ENCODE data around the gene SYMPK. TPM values are rescaled to one million over a fixed set of nuclear protein-coding genes. Genes with fewer than 3 reads are reported as not detected.

The SYMPK gene
- polyA plus RNA-seq, 3 donors = 25.9 to 57.0 (median 36.8) TPM

GRCh38 chr19:45778010-45778661, 84.8 kb downstream of the SYMPK start:
- WGBS, 3 donors = 93 to 97% (median 95%) methylated on average over 28 of the region's 28 CpGs
- no peak overlapping the region for H3K27ac ChIP-seq (ENCODE audit: low read depth, low read length)

GRCh38 chr19:45777395-45777961, 85.5 kb downstream of the SYMPK start:
- 93 to 95% (median 95%) methylated on average over 32 to 34 of the region's 34 CpGs for WGBS, 3 donors
- H3K27ac ChIP-seq (ENCODE audit: low read depth, low read length) = no peak overlapping the region

- no peak overlapping the region for H3K27ac ChIP-seq (ENCODE audit: low read depth, low read length)
- WGBS, 3 donors = 79 to 87% (median 85%) methylated on average over 9 of the region's 9 CpGs
These were observed 88.2 kb downstream of the SYMPK start for GRCh38 chr19:45774765-45775164.

- H3K27ac ChIP-seq (ENCODE audit: low read depth, low read length) = no peak overlapping the region
- WGBS, 3 donors = 15 to 25% (median 18%) methylated on average over 2 of the region's 2 CpGs
These were observed 89.6 kb downstream of the SYMPK start for GRCh38 chr19:45773384-45773783.

- 62 to 93% (median 86%) methylated on average over 3 of the region's 3 CpGs for WGBS, 3 donors
- no peak overlapping the region for H3K27ac ChIP-seq (ENCODE audit: low read depth, low read length)
These were observed 90.0 kb downstream of the SYMPK start for GRCh38 chr19:45772912-45773311.

GRCh38 chr19:45772130-45772840, 90.7 kb downstream of the SYMPK start:
- 51 to 73% (median 58%) methylated on average over 14 of the region's 14 CpGs for WGBS, 3 donors
- H3K27ac ChIP-seq (ENCODE audit: low read depth, low read length) = no peak overlapping the region

GRCh38 chr19:45771311-45771933, 91.5 kb downstream of the SYMPK start:
- 58 to 94% (median 84%) methylated on average over 38 to 46 of the region's 46 CpGs for WGBS, 3 donors
- H3K27ac ChIP-seq (ENCODE audit: low read depth, low read length) = no peak overlapping the region

- no peak overlapping the region for H3K27ac ChIP-seq (ENCODE audit: low read depth, low read length)
- 2 to 4% (median 2%) methylated on average over 75 to 79 of the region's 79 CpGs for WGBS, 3 donors
These were observed 92.5 kb downstream of the SYMPK start for GRCh38 chr19:45770192-45771101.

- whole genome bisulfite sequencing, 3 donors = 0 to 1% (median 1%) methylated on average over 19 to 28 of the region's 28 CpGs
- no peak overlapping the region for H3K27ac ChIP-seq (ENCODE audit: low read depth, low read length)
These were observed 93.1 kb downstream of the SYMPK start for GRCh38 chr19:45769821-45770191.

- WGBS, 3 donors = 0 to 1% (median 0%) methylated on average over 62 to 70 of the region's 70 CpGs
These were observed 93.8 kb downstream of the SYMPK start, which contains the start of gene SIX5 for GRCh38 chr19:45768984-45769782. Gene SIX5 (minus strand): TSS chr19:45769252. CDS start chr19:45768844, 408 bp downstream.

GRCh38 chr19:45768655-45768983, 94.3 kb downstream of the SYMPK start:
- H3K27ac ChIP-seq (ENCODE audit: low read depth, low read length) = peak overlapping the region; percentile 31
- 0% methylated on average over 6 to 28 of the region's 33 CpGs for WGBS, 3 donors

More at GRCh38 chr19:45768984-45769782, 93.8 kb downstream of the SYMPK start, which contains the start of gene SIX5:
- peak within 1 kb of the TSS; percentile 31 for H3K27ac ChIP-seq (ENCODE audit: low read depth, low read length)

GRCh38 chr19:45767881-45768654, 94.9 kb downstream of the SYMPK start:
- WGBS, 3 donors = 0 to 2% (median 1%) methylated on average over 67 to 102 of the region's 102 CpGs
- peak overlapping the region; percentile 31 for H3K27ac ChIP-seq (ENCODE audit: low read depth, low read length)

- peak overlapping the region; percentile 73 for H3K27ac ChIP-seq (ENCODE audit: low read depth, low read length)
- 5 to 29% (median 20%) methylated on average over 23 to 31 of the region's 31 CpGs for WGBS, 3 donors
These were observed 95.5 kb downstream of the SYMPK start for GRCh38 chr19:45767410-45767880.

GRCh38 chr19:45766869-45767346, 96.0 kb downstream of the SYMPK start:
- WGBS, 3 donors = 11 to 41% (median 21%) methylated on average over 24 of the region's 24 CpGs
- peak overlapping the region; percentile 73 for H3K27ac ChIP-seq (ENCODE audit: low read depth, low read length)

- peak overlapping the region; percentile 73 for H3K27ac ChIP-seq (ENCODE audit: low read depth, low read length)
- 42 to 74% (median 61%) methylated on average over 13 to 17 of the region's 17 CpGs for WGBS, 3 donors
These were observed 96.6 kb downstream of the SYMPK start for GRCh38 chr19:45766296-45766868.

GRCh38 chr19:45765702-45766295, 97.1 kb downstream of the SYMPK start:
- no peak overlapping the region for H3K27ac ChIP-seq (ENCODE audit: low read depth, low read length)
- WGBS, 3 donors = 50 to 82% (median 76%) methylated on average over 22 to 23 of the region's 23 CpGs
